ENCODE data around the gene APMAP. TPM values are rescaled to one million over a fixed set of nuclear protein-coding genes. Genes with fewer than 3 reads are reported as not detected.
A peak's percentile ranks its signal among the peaks of the same experiment; 100 is the strongest.

APMAP gene
- total and polyA plus RNA-seq, 10 of the 15 experiments (the other 5 are each of a cell fraction or from before 2014, with no cell fraction given), result 12.1 to 60.2 (median 32.7) TPM

DNA sequence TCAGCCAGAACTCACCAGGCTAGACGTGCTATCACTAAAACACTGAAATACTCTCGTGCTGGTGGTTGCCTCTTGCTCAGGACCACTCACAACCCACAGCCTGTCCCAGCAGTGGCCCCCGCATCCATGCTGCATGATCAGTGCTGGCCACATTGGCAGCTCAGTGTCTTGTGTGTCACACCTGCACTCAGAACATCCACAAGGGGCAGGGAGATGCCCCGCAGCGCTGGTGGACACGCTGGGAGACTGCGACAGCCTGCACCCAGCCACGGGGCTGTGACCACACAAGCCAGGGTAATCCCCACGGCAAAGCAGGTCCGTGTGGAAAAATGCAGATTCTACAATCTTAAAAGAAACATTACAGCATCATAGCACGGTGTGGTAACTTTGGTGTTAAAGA lies 23.9 kb upstream of the APMAP start:
- Histone ChIP-seq H3K79me2 (ENCODE audit: control insufficient read depth, insufficient read depth, low read length) (no peaks in the 10 kb centered on the region), H3K9me3 (replicated peaks; ENCODE audit: control insufficient read depth, insufficient read depth, low read length) (no peaks in the 10 kb centered on the region), H3K27ac (ENCODE audit: control insufficient read depth, insufficient read depth) (no peak overlapping the region), H3K4me2 (ENCODE audit: control insufficient read depth, insufficient read depth) (no peak overlapping the region), H4K20me1 (ENCODE audit: control insufficient read depth, insufficient read depth) (no peaks in the 10 kb centered on the region), H3K36me3 (ENCODE audit: control insufficient read depth in 2 of 2, insufficient read depth in 2 of 2, low read length in 1 of 2) (peaks cover 11 to 14% of the 10 kb centered on the region in 2 experiments; a peak in 3 of 4 replicates), H2AFZ (ENCODE audit: control insufficient read depth, low read depth, low read length) (no peak overlapping the region), H3K4me3 (no peak overlapping the region), H3K9ac (ENCODE audit: control insufficient read depth, insufficient read depth, low read length) (no peak overlapping the region), H3K27me3 (replicated peaks in 1 of 2; ENCODE audit: control insufficient read depth in 2 of 2, insufficient read depth in 2 of 2, low read length in 1 of 2) (no peaks in the 10 kb centered on the region), H3K4me1 (ENCODE audit: control insufficient read depth, insufficient read depth, low read length) (no peaks in the 10 kb centered on the region; the same call in 1 of the 2 replicates)
- RAD21 ChIA-PET (ENCODE audit: unreplicated experiment), result no interaction called here
- in situ Hi-C loops (cut with MboI), result no loop called here
- FAIRE-seq (no peak), DNase-seq (ENCODE audit: low read depth, low spot score) (no peak), ATAC-seq (no peak)
- SMC1A ChIA-PET (ENCODE audit: uncharacterized antibody, unreplicated experiment), result no interaction called here
- CTCF ChIA-PET, result interaction anchor here (0.6 to 1.0 kb wide), 2 partner anchors 49 to 187 kb away, joined by 3 to 5 read pairs; no protein-coding TSS in a partner anchor
- TSS peak; percentile 50 for BruUV-seq (replicated peaks)
- 94% methylated on average over 11 of the region's 11 CpGs for WGBS (ENCODE audit: insufficient coverage, insufficient replicate concordance, low lambda C conversion rate, missing lambda C conversion rate)
- TF ChIP-seq ZBED1 (IDR thresholded peaks at IDR 0.05; ENCODE audit: borderline replicate concordance) (no peak), POLR2AphosphoS5 (IDR thresholded peaks at IDR 0.05; ENCODE audit: low read length) (no peak), BHLHE40 (IDR thresholded peaks at IDR 0.05; ENCODE audit: borderline replicate concordance in 1 of 2, low read depth in 2 of 2, low read length in 1 of 2) (no peak), HCFC1 (IDR thresholded peaks at IDR 0.05; ENCODE audit: low read length) (no peak), NFYB (IDR thresholded peaks at IDR 0.05; ENCODE audit: insufficient read depth, low read depth, low read length) (no peak), SMAD5 (IDR thresholded peaks at IDR 0.05; ENCODE audit: low read depth) (no peak), POU2F2 (IDR thresholded peaks at IDR 0.05; ENCODE audit: borderline replicate concordance, low read depth, low read length) (no peak)
- POLR2A ChIA-PET, result no interaction called here
- intact Hi-C loops (cut with micrococcal nuclease; ENCODE audit: unreplicated experiment), result no loop called here

DNA sequence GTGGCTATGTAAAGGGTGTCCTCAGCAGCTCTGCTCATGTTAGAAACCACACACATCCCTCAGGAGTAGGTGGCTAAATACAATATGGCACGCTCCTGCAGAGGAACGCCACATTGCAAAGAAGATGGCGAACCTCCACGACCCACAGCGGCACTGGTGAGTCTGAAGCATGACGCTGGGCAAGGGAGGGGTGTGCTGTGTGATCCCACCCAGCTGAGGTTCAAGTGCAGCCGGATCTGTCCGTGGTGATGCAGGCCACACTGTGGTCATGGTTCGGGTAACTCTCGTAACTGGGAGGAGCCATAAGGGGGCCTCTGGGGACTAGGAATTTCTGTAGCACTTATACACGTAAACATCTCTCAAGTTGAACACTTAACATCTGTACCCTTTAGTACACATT lies 23.4 kb upstream of the APMAP start:
- no peaks in the 10 kb centered on the region for H3K27me3 ChIP-seq (replicated peaks in 1 of 2; ENCODE audit: control insufficient read depth in 2 of 2, insufficient read depth in 2 of 2, low read length in 1 of 2)
- no peak for FAIRE-seq
- no peak overlapping the region for H3K4me3 ChIP-seq
- no peaks in the 10 kb centered on the region for H3K9me3 ChIP-seq (replicated peaks; ENCODE audit: control insufficient read depth, insufficient read depth, low read length)
- in situ Hi-C loops (cut with MboI), result no loop called here
- H2AFZ ChIP-seq (ENCODE audit: control insufficient read depth, low read depth, low read length), result no peak overlapping the region
- WGBS (ENCODE audit: insufficient coverage, insufficient replicate concordance, low lambda C conversion rate, missing lambda C conversion rate), result 29% methylated on average over 11 of the region's 11 CpGs
- no peak overlapping the region for H3K4me2 ChIP-seq (ENCODE audit: control insufficient read depth, insufficient read depth)
- H3K27ac ChIP-seq (ENCODE audit: control insufficient read depth, insufficient read depth), result no peak overlapping the region
- no peak for DNase-seq (ENCODE audit: low read depth, low spot score)
- no peaks in the 10 kb centered on the region for H4K20me1 ChIP-seq (ENCODE audit: control insufficient read depth, insufficient read depth)
- BruUV-seq (replicated peaks), result no TSS peak
- no peaks in the 10 kb centered on the region for H3K79me2 ChIP-seq (ENCODE audit: control insufficient read depth, insufficient read depth, low read length)
- POLR2A ChIA-PET, result no interaction called here
- no peaks in the 10 kb centered on the region; the same call in 1 of the 2 replicates for H3K4me1 ChIP-seq (ENCODE audit: control insufficient read depth, insufficient read depth, low read length)
- peak; percentile 24; the same call in 1 of the 3 replicates for ATAC-seq
- RAD21 ChIA-PET (ENCODE audit: unreplicated experiment), result no interaction called here
- H3K9ac ChIP-seq (ENCODE audit: control insufficient read depth, insufficient read depth, low read length), result no peak overlapping the region
- intact Hi-C loops (cut with micrococcal nuclease; ENCODE audit: unreplicated experiment), result no loop called here
- H3K36me3 ChIP-seq (ENCODE audit: control insufficient read depth in 2 of 2, insufficient read depth in 2 of 2, low read length in 1 of 2), result peaks cover 13 to 14% of the 10 kb centered on the region in 2 experiments; a peak in 3 of 4 replicates
- SMC1A ChIA-PET (ENCODE audit: uncharacterized antibody, unreplicated experiment), result interaction anchor here (0.9 kb wide), 1 partner anchor 50 kb away, joined by 3 read pairs; no protein-coding TSS in a partner anchor
- CTCF ChIA-PET, result no interaction called here
- TF ChIP-seq IKZF2 (IDR thresholded peaks at IDR 0.05) (no peak), SP1 (IDR thresholded peaks at IDR 0.05; ENCODE audit: low read depth, low read length) (no peak), NFYA (IDR thresholded peaks at IDR 0.05; ENCODE audit: borderline replicate concordance, low read depth, low read length) (no peak), SIX5 (IDR thresholded peaks at IDR 0.05; ENCODE audit: low read depth, low read length, severe bottlenecking) (no peak), ZNF622 (IDR thresholded peaks at IDR 0.05) (no peak), NFYB (IDR thresholded peaks at IDR 0.05; ENCODE audit: insufficient read depth, low read depth, low read length) (no peak)
- TF ChIP-seq, protein P1, sequence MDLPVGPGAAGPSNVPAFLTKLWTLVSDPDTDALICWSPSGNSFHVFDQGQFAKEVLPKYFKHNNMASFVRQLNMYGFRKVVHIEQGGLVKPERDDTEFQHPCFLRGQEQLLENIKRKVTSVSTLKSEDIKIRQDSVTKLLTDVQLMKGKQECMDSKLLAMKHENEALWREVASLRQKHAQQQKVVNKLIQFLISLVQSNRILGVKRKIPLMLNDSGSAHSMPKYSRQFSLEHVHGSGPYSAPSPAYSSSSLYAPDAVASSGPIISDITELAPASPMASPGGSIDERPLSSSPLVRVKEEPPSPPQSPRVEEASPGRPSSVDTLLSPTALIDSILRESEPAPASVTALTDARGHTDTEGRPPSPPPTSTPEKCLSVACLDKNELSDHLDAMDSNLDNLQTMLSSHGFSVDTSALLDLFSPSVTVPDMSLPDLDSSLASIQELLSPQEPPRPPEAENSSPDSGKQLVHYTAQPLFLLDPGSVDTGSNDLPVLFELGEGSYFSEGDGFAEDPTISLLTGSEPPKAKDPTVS (IDR thresholded peaks at IDR 0.05; ENCODE audit: low read depth, low read length), result no peak
- TF ChIP-seq, protein P2, sequence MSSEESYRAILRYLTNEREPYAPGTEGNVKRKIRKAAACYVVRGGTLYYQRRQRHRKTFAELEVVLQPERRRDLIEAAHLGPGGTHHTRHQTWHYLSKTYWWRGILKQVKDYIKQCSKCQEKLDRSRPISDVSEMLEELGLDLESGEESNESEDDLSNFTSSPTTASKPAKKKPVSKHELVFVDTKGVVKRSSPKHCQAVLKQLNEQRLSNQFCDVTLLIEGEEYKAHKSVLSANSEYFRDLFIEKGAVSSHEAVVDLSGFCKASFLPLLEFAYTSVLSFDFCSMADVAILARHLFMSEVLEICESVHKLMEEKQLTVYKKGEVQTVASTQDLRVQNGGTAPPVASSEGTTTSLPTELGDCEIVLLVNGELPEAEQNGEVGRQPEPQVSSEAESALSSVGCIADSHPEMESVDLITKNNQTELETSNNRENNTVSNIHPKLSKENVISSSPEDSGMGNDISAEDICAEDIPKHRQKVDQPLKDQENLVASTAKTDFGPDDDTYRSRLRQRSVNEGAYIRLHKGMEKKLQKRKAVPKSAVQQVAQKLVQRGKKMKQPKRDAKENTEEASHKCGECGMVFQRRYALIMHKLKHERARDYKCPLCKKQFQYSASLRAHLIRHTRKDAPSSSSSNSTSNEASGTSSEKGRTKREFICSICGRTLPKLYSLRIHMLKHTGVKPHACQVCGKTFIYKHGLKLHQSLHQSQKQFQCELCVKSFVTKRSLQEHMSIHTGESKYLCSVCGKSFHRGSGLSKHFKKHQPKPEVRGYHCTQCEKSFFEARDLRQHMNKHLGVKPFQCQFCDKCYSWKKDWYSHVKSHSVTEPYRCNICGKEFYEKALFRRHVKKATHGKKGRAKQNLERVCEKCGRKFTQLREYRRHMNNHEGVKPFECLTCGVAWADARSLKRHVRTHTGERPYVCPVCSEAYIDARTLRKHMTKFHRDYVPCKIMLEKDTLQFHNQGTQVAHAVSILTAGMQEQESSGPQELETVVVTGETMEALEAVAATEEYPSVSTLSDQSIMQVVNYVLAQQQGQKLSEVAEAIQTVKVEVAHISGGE (CRISPR knock-in tag; IDR thresholded peaks at IDR 0.05), result no peak
